ENCODE results near the gene KAT8. TPM values are rescaled to one million over a fixed set of nuclear protein-coding genes. Genes with fewer than 3 reads are reported as not detected.

Gene KAT8
- total RNA-seq, 1 donor from 2014 or later: 33.5 TPM

GRCh38 chr16:31094088-31094423 lies 23.4 kb upstream of the KAT8 start:
- Histone ChIP-seq H3K36me3 (ENCODE audit: insufficient read depth, low read length) (peaks cover 8% of the 10 kb centered on the region), H2AFZ (ENCODE audit: low read depth, low read length) (peak overlapping the region; percentile 80), H3K4me3 (ENCODE audit: insufficient read depth, low read depth, low read length) (peak overlapping the region; percentile 93), H3K9ac (ENCODE audit: low read length) (peak overlapping the region; percentile 87), H3K4me2 (ENCODE audit: low read length) (peak overlapping the region; percentile 97), H4K20me1 (ENCODE audit: insufficient read depth, low read length) (peaks cover 15% of the 10 kb centered on the region), H3K79me2 (ENCODE audit: insufficient read depth, low read length) (peaks cover 41% of the 10 kb centered on the region), H3K9me3 (ENCODE audit: insufficient read depth, low read depth, low read length) (no peaks in the 10 kb centered on the region), H3K27me3 (ENCODE audit: insufficient read depth, low read length) (no peaks in the 10 kb centered on the region), H3K4me1 (ENCODE audit: insufficient read depth, low read length) (peaks cover 4% of the 10 kb centered on the region), H3K27ac (ENCODE audit: low read depth, low read length) (peak overlapping the region; percentile 59)
- DNase-seq (ENCODE audit: low read depth) (no peak), FAIRE-seq (no peak)
- Mint-ChIP-seq H3K9me3 (ENCODE audit: unreplicated experiment) (no peaks in the 10 kb centered on the region), H3K4me1 (ENCODE audit: low read depth, unreplicated experiment) (peaks cover 10% of the 10 kb centered on the region), H3K4me3 (ENCODE audit: unreplicated experiment) (peak overlapping the region; percentile 98), H3K27ac (ENCODE audit: unreplicated experiment) (peak overlapping the region; percentile 85), H3K36me3 (ENCODE audit: low read depth, unreplicated experiment) (peaks cover 4% of the 10 kb centered on the region), H3K27me3 (ENCODE audit: low read depth, unreplicated experiment) (no peaks in the 10 kb centered on the region)
- TF ChIP-seq CTCF (IDR thresholded peaks at IDR 0.05; ENCODE audit: insufficient read depth, low read depth, low read length) (no peak), EZH2 (IDR thresholded peaks at IDR 0.05; ENCODE audit: insufficient read depth, low read length) (no peak)

GRCh38 chr16:31094424-31095120 lies 22.9 kb upstream of the KAT8 start, which contains the start of gene VKORC1:
VKORC1 (minus strand) TSS chr16:31094797; CDS start chr16:31094729, 68 bp downstream.
- Histone ChIP-seq H3K4me1 (ENCODE audit: insufficient read depth, low read length) (peaks cover 4% of the 10 kb centered on the region), H3K27ac (ENCODE audit: low read depth, low read length) (peak within 1 kb of the TSS; percentile 59), H3K9me3 (ENCODE audit: insufficient read depth, low read depth, low read length) (no peaks in the 10 kb centered on the region), H2AFZ (ENCODE audit: low read depth, low read length) (peak within 1 kb of the TSS; percentile 80), H4K20me1 (ENCODE audit: insufficient read depth, low read length) (peaks cover 15% of the 10 kb centered on the region), H3K36me3 (ENCODE audit: insufficient read depth, low read length) (peaks cover 8% of the 10 kb centered on the region), H3K4me2 (ENCODE audit: low read length) (peak within 1 kb of the TSS; percentile 97), H3K9ac (ENCODE audit: low read length) (peak within 1 kb of the TSS; percentile 87), H3K79me2 (ENCODE audit: insufficient read depth, low read length) (peaks cover 37% of the 10 kb centered on the region), H3K4me3 (ENCODE audit: insufficient read depth, low read depth, low read length) (peak within 1 kb of the TSS; percentile 93), H3K27me3 (ENCODE audit: insufficient read depth, low read length) (no peaks in the 10 kb centered on the region)
- Mint-ChIP-seq H3K27me3 (ENCODE audit: low read depth, unreplicated experiment) (no peaks in the 10 kb centered on the region), H3K9me3 (ENCODE audit: unreplicated experiment) (peaks cover under 1% of the 10 kb centered on the region), H3K4me3 (ENCODE audit: unreplicated experiment) (peak within 1 kb of the TSS; percentile 98), H3K27ac (ENCODE audit: unreplicated experiment) (peak within 1 kb of the TSS; percentile 85), H3K4me1 (ENCODE audit: low read depth, unreplicated experiment) (peaks cover 10% of the 10 kb centered on the region), H3K36me3 (ENCODE audit: low read depth, unreplicated experiment) (peaks cover 4% of the 10 kb centered on the region)
- TF ChIP-seq EZH2 (IDR thresholded peaks at IDR 0.05; ENCODE audit: insufficient read depth, low read length): no peak
- no peak for TF ChIP-seq CTCF (IDR thresholded peaks at IDR 0.05; ENCODE audit: insufficient read depth, low read depth, low read length)
- FAIRE-seq (no peak), DNase-seq (ENCODE audit: low read depth) (peak; percentile 95)
